WTC11 (cell line): ENCODE measurements around the gene MYH14.

Experiments
- ELF4 ChIP-seq: sonication (generic); formaldehyde crosslinking; IDR thresholded peaks from 2 replicates; pipeline ENCODE4 v1.8.1; 2022; ENCODE audit warnings: low read depth, mild to moderate bottlenecking, moderate library complexity, missing genetic modification reagents
- TF ChIP-seq, protein P1 (sequence below): fragments of 200-600 bp; IDR thresholded peaks from 2 replicates; pipeline ENCODE4 v1.8.0; 2022; ENCODE audit warnings: antibody characterized with exemption

DNA sequence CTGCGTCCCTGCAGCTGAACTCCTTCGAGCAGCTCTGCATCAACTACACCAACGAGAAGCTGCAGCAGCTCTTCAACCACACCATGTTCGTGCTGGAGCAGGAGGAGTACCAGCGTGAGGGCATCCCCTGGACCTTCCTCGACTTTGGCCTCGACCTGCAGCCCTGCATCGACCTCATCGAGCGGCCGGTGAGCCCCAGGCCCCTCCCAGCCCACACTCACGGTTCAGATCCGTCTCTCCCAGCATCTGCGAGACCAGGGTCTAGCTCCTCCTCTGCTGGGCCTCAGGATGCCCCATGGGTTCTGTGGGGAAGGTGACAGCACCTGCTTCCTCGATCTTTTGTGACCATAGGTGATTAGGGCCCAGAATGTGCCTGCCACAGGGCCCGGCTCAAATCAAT lies 46.2 kb downstream of the MYH14 start:
- TF ChIP-seq ELF4: no peak
- TF ChIP-seq, protein P1, sequence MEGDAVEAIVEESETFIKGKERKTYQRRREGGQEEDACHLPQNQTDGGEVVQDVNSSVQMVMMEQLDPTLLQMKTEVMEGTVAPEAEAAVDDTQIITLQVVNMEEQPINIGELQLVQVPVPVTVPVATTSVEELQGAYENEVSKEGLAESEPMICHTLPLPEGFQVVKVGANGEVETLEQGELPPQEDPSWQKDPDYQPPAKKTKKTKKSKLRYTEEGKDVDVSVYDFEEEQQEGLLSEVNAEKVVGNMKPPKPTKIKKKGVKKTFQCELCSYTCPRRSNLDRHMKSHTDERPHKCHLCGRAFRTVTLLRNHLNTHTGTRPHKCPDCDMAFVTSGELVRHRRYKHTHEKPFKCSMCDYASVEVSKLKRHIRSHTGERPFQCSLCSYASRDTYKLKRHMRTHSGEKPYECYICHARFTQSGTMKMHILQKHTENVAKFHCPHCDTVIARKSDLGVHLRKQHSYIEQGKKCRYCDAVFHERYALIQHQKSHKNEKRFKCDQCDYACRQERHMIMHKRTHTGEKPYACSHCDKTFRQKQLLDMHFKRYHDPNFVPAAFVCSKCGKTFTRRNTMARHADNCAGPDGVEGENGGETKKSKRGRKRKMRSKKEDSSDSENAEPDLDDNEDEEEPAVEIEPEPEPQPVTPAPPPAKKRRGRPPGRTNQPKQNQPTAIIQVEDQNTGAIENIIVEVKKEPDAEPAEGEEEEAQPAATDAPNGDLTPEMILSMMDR: no peak
